Stimulated activated CD8-positive, alpha-beta memory T cell treated with anti-CD3 and anti-CD28 coated beads, Interleukin-2, amount 100 ng/mL, for 1 hour (primary cell): ENCODE data around the gene CEACAM21.
A peak's percentile ranks its signal among the peaks of the same experiment; 100 is the strongest.

Experiments
- DNase-seq, 2 donors: peaks; one replicate each; pipeline ENCODE4 v3.0.0-alpha.2; 2020; ENCODE audit warnings: low read depth in 2 of 2

CEACAM21 gene

DNA sequence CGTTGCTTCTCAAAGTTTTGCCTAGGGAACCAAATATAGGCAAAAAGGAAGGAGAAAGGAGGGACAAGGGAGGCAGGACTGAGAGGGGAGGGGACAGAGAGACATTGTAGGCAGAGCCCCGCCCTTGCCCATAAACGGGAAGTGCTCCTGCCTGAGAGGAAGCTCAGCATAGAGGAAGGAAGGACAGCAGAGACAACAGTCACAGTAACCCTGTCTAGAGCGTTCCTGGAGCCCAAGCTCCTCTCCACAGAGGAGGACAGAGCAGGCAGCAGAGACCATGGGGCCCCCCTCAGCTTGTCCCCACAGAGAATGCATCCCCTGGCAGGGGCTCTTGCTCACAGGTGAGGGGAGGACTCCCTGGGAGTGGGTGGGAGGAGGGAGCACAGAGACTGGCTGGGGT is at the start of gene CEACAM21:
Gene CEACAM21, plus strand, starts transcription at position 169 of the 400 bp plus-strand sequence. Its CDS starts 109 bp downstream, at position 278.
- DNase-seq: no peak

DNA sequence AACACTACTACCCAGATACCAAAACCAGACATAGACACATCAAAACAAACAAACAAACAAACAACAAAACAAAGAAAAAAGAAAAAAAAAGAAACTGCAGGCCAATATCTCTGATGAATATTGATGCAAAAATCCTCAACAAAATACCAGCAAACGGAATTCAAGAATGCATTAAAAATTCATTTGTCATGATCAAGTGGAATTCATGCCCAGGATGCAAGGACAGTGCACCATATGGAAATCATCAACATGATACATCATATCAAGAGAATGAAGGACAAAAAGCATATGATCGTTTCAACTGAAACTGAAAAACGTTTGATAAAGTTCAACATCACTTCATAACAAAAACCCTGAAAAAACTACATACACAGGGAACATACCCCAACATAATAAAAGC is 48.9 kb upstream of the CEACAM21 start:
- no peak for DNase-seq

DNA sequence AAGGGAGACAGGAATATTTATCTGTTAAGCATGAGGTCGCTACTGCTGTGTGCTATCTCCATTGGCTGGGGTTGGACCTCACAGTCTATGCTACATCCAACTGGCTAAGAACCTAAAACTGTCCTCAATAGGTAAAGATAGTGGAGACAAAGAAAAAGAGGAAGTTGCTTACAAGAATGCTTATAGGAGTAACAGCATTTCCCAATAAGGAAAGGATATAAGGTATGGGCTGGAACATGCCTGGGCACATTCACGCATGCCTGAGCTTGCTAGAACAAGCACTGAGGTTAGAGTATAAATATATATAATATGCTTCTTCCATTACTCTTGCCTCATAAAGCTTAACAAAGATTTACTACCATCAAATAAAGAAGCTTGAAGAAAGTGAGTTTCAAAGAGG is 47.9 kb upstream of the CEACAM21 start:
- DNase-seq: no peak

- no peak for DNase-seq
Observed at GRCh38 chr19:41529484-41530183, 46.3 kb upstream of the CEACAM21 start.

GRCh38 chr19:41530184-41530534 is 45.8 kb upstream of the CEACAM21 start:
- DNase-seq: no peak

- DNase-seq: no peak
Observed at GRCh38 chr19:41530761-41531301, 45.1 kb upstream of the CEACAM21 start.

GRCh38 chr19:41531438-41532311 is 44.3 kb upstream of the CEACAM21 start:
- DNase-seq: peak; percentile 46 to 64

- DNase-seq: no peak
Observed at GRCh38 chr19:41532526-41532925, 43.4 kb upstream of the CEACAM21 start.

DNA sequence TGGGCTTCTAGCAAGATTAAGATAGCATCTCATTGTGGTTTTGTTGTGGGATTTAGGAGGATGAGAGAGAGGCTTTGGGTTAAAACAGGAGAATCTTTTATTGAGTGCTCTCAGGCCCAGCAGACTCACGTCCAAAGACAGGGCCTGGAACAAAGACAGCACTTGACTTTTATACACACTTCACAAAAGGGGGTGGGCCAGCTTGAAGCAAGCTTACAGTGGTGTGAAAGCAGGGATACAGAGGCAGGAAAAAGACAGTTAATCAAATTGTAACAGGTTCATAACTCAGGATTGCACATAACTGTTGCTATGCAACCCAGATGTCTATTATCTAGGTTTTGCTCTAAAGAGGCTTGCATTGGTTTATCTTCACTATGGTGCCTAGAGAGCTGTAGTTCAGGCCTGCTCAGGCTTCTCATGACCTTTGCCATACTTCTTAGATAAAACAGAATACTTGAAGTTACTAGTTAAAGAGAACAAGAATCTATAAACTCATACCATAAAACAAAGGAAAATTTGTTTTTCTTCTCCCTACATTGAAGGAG is 42.2 kb upstream of the CEACAM21 start:
- no peak for DNase-seq

DNA sequence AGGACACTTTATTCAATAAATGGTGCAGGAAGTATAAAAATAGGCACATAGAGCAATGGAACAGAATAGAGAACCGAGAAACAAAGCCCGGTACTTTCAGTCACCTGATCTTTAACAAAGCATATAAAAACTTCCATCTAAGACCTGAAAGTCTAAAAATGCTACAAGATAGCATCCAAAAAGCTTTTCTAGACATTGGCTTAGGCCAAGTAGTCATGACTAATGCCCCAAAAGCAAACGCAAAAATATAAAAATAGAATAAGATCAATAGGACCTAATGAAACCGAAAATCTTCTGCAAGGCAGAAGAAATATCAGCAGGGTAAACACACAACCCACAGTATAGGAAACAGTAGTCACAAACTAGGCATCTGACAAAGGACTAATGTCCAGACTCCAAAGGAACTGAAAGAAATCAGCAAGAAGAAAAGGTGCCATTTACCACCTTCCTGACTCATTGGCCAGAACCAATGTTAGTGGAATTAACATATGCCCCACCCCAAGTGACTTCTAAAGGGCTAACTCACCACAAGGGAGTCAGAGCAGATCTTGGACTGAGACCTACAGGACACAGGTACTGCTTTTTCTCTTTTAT is 40.8 kb upstream of the CEACAM21 start:
- DNase-seq: no peak

GRCh38 chr19:41537789-41538188 is 38.2 kb upstream of the CEACAM21 start:
- no peak for DNase-seq

- no peak for DNase-seq
Observed at GRCh38 chr19:41540041-41540695, 35.8 kb upstream of the CEACAM21 start.

GRCh38 chr19:41541990-41542584 is 33.9 kb upstream of the CEACAM21 start:
- DNase-seq: peak; percentile 61 to 71

- DNase-seq: no peak
Observed at GRCh38 chr19:41542622-41543021, 33.3 kb upstream of the CEACAM21 start.

- no peak for DNase-seq
Observed at GRCh38 chr19:41543582-41543981, 32.4 kb upstream of the CEACAM21 start.

- no peak for DNase-seq
Observed at GRCh38 chr19:41545547-41545946, 30.4 kb upstream of the CEACAM21 start.

- DNase-seq: no peak
Observed at GRCh38 chr19:41546386-41546789, 29.6 kb upstream of the CEACAM21 start.

DNA sequence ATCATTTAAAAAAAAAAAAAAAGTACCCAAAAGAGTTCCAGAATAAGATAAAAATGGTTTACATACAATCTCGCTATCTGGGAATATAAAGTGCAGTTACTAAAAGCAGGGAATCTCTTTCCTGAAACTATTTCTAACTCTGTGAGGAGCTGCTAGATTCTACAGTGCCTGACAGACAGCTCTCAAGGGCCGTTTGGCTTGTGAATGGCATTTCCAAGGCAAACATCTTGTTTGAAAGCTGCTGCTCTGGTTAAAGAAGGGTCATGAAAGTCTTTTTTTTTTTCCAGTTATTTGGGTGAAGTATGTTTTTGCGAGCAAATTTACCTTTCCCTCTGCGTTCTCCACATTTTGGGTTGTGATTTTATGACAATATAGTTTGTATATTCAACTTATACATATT is 29.0 kb upstream of the CEACAM21 start:
- no peak for DNase-seq

DNA sequence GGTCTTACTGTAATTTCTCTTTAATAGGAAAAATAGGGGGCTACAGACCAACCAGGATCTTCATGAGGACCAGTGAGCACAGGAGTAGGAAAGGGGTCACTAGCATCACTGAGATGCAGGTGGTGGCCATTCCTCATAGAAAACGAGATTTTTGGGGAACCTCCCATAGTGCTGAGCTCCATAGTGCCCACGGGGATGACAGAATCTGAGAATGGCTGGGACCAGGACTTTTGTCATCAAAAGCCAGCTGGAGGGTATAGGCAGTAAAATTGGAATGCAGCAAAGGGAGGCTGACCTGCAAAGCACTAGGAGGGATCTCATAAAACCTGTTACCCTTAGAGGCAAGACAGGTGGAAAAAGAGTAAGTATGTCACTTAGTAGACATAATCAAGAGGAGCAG is 28.4 kb upstream of the CEACAM21 start:
- DNase-seq: no peak

DNA sequence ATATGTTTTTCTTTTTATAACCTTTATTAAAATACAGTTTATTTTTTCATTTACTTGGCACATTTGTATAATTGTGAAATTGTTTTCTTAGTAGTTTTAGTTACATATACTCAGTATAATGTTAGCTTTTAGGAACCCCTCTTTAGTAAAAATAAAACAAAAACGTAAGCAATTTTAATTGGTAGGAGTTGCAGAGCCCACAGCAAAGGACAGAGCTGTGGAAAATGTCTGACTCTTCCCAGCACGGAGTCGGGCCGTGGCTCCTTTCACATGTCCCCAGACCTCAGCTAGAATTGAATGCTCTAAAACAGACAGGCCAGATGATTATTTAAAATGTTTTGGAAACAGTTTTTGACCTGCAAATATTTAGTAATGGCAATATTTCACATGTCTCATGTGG is 27.9 kb upstream of the CEACAM21 start:
- DNase-seq: no peak
